Gastrocnemius medialis (tissue), 4 donors: ENCODE data around the gene RPL22. TPM values are rescaled to one million over a fixed set of nuclear protein-coding genes. Genes with fewer than 3 reads are reported as not detected.

Source experiments
- ATAC-seq, 2 donors: fragments of 150-250 bp; one replicate each; pipeline ENCODE4 v1.9.1; 2016
- DNase-seq, 2 donors: peaks; one replicate each; pipeline ENCODE4 v3.0.0-alpha.2; 2019
- H3K27ac ChIP-seq, 4 donors: fragments of 200-600 bp; sonication (generic); 1 replicate in 1 of 4; 2 replicates in 3 of 4; pipeline ENCODE4 v1.5.1; 2016 to 2018; ENCODE audit warnings: mild to moderate bottlenecking in 2 of 4, moderate library complexity in 1 of 4
- H3K27me3 ChIP-seq, 3 donors: fragments of 200-600 bp; sonication (generic) in 2 of 3; 1 replicate in 1 of 3; 2 replicates in 2 of 3; pipeline versions ENCODE4 v1.5.1 to v1.6.0; 2016 to 2019; ENCODE audit warnings: mild to moderate bottlenecking in 1 of 3, moderate library complexity in 1 of 3
- H3K36me3 ChIP-seq, 2 donors: fragments of 200-600 bp; sonication (generic) in 1 of 2; one replicate each; pipeline ENCODE4 v1.5.1; 2017 to 2018
- H3K4me1 ChIP-seq, 2 donors: fragments of 200-600 bp; sonication (generic) in 1 of 2; one replicate each; pipeline ENCODE4 v1.5.1; 2016 to 2017; ENCODE audit warnings: mild to moderate bottlenecking in 2 of 2
- H3K4me3 ChIP-seq, 4 donors: fragments of 200-600 bp; sonication (generic) in 3 of 4; 1 replicate in 1 of 4; 2 replicates in 3 of 4; pipeline ENCODE4 v1.5.1; 2016 to 2019; ENCODE audit warnings: mild to moderate bottlenecking in 2 of 4
- H3K9me3 ChIP-seq, 3 donors: fragments of 200-600 bp; sonication (generic) in 2 of 3; 1 replicate in 1 of 3; 2 replicates in 2 of 3; pipeline ENCODE4 v1.5.1; 2016 to 2019
- POLR2A ChIP-seq, 2 donors: fragments of 450-650 bp; IDR thresholded peaks; one replicate each; pipeline ENCODE4 v1.6.1; 2017; ENCODE audit warnings: antibody characterized with exemption in 2 of 2, mild to moderate bottlenecking in 2 of 2, moderate library complexity in 2 of 2
- in situ Hi-C, 4 donors: fragments of 200-750 bp; cut with MboI; loops; one replicate each; pipeline versions ENCODE4 v1.15.0 to v1.8.0; 2017; ENCODE audit warnings: low sequenced_read_pairs in 4 of 4
- intact Hi-C: fragments of 100-400 bp; cut with DNase I; formaldehyde crosslinking; loops from one replicate; pipeline ENCODE4 v1.15.1; 2023; ENCODE audit warnings: low total_unique reads
- total RNA-seq, 4 donors: library from RNA; depleted of rRNA; stranded (reverse); fragments of >200 nt; gene quantifications; one replicate each; pipeline versions ENCODE4 v1.1.0 to v1.2.3, GENCODE V29; 2016
- TF ChIP-seq, protein P1 (sequence below), 5 experiments: fragments of 450-650 bp in 3 of 5; fragments of 200-600 bp in 2 of 5; sonication (generic) in 2 of 5; IDR thresholded peaks in 4 of 5; conservative IDR thresholded peaks in 1 of 5; 1 replicate in 4 of 5; 2 replicates in 1 of 5; pipeline ENCODE4 v1.5.1; 2016 to 2019; ENCODE audit warnings: antibody characterized with exemption in 5 of 5, mild to moderate bottlenecking in 3 of 5, moderate library complexity in 3 of 5

Gene RPL22
- total RNA-seq, 4 donors from 2014 or later = 95.2 to 132 (median 121) TPM

DNA sequence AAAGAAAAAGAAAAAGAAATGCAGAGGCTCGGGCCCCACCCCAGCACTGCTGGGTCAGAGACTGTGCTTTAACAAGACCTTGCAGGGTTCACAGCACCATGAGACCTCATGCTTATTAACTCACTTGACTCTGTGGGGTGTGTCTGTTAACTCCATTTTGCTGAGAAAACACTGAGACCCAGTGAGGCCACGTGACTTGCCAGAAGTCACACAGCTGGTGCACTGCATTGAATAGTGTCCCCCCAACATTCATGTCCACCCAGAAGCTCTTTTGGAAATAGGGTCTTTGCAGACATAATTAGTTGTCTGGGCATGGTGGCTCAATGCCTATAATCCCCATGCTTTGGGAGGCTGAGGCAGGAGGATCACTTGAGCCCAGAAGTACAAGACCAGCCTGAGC, 59.0 kb downstream of the RPL22 start:
- ATAC-seq (no peak), DNase-seq (no peak)
- TF ChIP-seq, protein P1, sequence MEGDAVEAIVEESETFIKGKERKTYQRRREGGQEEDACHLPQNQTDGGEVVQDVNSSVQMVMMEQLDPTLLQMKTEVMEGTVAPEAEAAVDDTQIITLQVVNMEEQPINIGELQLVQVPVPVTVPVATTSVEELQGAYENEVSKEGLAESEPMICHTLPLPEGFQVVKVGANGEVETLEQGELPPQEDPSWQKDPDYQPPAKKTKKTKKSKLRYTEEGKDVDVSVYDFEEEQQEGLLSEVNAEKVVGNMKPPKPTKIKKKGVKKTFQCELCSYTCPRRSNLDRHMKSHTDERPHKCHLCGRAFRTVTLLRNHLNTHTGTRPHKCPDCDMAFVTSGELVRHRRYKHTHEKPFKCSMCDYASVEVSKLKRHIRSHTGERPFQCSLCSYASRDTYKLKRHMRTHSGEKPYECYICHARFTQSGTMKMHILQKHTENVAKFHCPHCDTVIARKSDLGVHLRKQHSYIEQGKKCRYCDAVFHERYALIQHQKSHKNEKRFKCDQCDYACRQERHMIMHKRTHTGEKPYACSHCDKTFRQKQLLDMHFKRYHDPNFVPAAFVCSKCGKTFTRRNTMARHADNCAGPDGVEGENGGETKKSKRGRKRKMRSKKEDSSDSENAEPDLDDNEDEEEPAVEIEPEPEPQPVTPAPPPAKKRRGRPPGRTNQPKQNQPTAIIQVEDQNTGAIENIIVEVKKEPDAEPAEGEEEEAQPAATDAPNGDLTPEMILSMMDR (IDR thresholded peaks at IDR 0.05 in 4 of 5, conservative IDR thresholded peaks at IDR 0.05 in 1 of 5) = no peak
- TF ChIP-seq POLR2A (IDR thresholded peaks at IDR 0.05) = no peak
- Histone ChIP-seq H3K27ac (no peak overlapping the region), H3K9me3 (no peaks in the 10 kb centered on the region), H3K4me1 (peaks cover 0 to 3% of the 10 kb centered on the region in 2 donors), H3K27me3 (peaks cover 0 to under 1% (median 0%) of the 10 kb centered on the region in 3 donors), H3K36me3 (no peaks in the 10 kb centered on the region), H3K4me3 (no peak overlapping the region)
- intact Hi-C loops (no loop called here), in situ Hi-C loops (no loop called here)

- H3K4me3 ChIP-seq = no peak overlapping the region
- intact Hi-C loops = no loop called here
- no peak for TF ChIP-seq POLR2A (IDR thresholded peaks at IDR 0.05)
- TF ChIP-seq, protein P1 (IDR thresholded peaks at IDR 0.05 in 4 of 5, conservative IDR thresholded peaks at IDR 0.05 in 1 of 5) = no peak
- H3K27me3 ChIP-seq = no peaks in the 10 kb centered on the region
- no peak overlapping the region for H3K27ac ChIP-seq
- no peaks in the 10 kb centered on the region for H3K36me3 ChIP-seq
- no peak for ATAC-seq
- H3K4me1 ChIP-seq = no peaks in the 10 kb centered on the region
- in situ Hi-C loops = no loop called here
- DNase-seq = no peak
- no peaks in the 10 kb centered on the region for H3K9me3 ChIP-seq
Measured at GRCh38 chr1:6137758-6138157, 61.6 kb downstream of the RPL22 start.

GRCh38 chr1:6136516-6137220, 62.7 kb downstream of the RPL22 start:
- DNase-seq (no peak), ATAC-seq (no peak)
- Histone ChIP-seq H3K4me3 (no peak overlapping the region), H3K4me1 (no peaks in the 10 kb centered on the region), H3K9me3 (no peaks in the 10 kb centered on the region), H3K27me3 (no peaks in the 10 kb centered on the region), H3K27ac (no peak overlapping the region), H3K36me3 (no peaks in the 10 kb centered on the region)
- in situ Hi-C loops (no loop called here), intact Hi-C loops (no loop called here)
- no peak for TF ChIP-seq POLR2A (IDR thresholded peaks at IDR 0.05)
- TF ChIP-seq, protein P1 (IDR thresholded peaks at IDR 0.05 in 4 of 5, conservative IDR thresholded peaks at IDR 0.05 in 1 of 5) = no peak

Other genes starting within 250 kb of the RPL22 start
- 10 to 100 TPM in 1 of 4 donors, 1 to 10 TPM in 3; 1.1 to 10.4 (median 1.8) TPM for gene NPHP4, start 207.2 kb downstream of the RPL22 start, total RNA-seq
- gene KCNAB2, start 153.7 kb downstream of the RPL22 start, total RNA-seq = 1 to 10 TPM; 2.8 to 7.8 (median 4.5) TPM
- under 1 TPM in 1 of 4 donors, not detected in 3; 0.05 TPM for gene CHD5, start 19.3 kb downstream of the RPL22 start, total RNA-seq
- 1 to 10 TPM in 2 of 4 donors, under 1 TPM in 2; 0.29 to 4.7 (median 0.99) TPM for gene RNF207, start 6.5 kb upstream of the RPL22 start, total RNA-seq
- gene ICMT, start 36.4 kb upstream of the RPL22 start, total RNA-seq = 100 to 1,000 TPM in 1 of 4 donors, 10 to 100 TPM in 3; 43.6 to 115 (median 93.7) TPM
- gene HES3, start 44.6 kb upstream of the RPL22 start, total RNA-seq = not detected
- 1 to 10 TPM; 1.1 to 3.4 (median 2.0) TPM for gene GPR153, start 61.5 kb upstream of the RPL22 start, total RNA-seq
- gene ACOT7, start 194.2 kb upstream of the RPL22 start, total RNA-seq = 1 to 10 TPM; 1.3 to 5.8 (median 3.2) TPM
- gene HES2, start 220.3 kb upstream of the RPL22 start, total RNA-seq = under 1 TPM in 1 of 4 donors, not detected in 3; 0.24 TPM
- under 1 TPM in 1 of 4 donors, not detected in 3; 0.41 TPM for gene ESPN, start 225.2 kb upstream of the RPL22 start, total RNA-seq